H9 (cell line): Measurements from ENCODE around the gene AHI1. TPM values are rescaled to one million over a fixed set of nuclear protein-coding genes. Genes with fewer than 3 reads are reported as not detected.

Experiments
- DNase-seq: peaks from one replicate; pipeline ENCODE4 v3.0.0-alpha.2; 2017
- H2AFZ ChIP-seq: one replicate; pipeline ENCODE4 v1.6.1; 2013; ENCODE audit warnings: mild to moderate bottlenecking, low read length, control low read depth, moderate library complexity
- H2AK5ac ChIP-seq: 2 replicates; pipeline ENCODE4 v1.6.1; 2013; ENCODE audit warnings: low read length, control low read depth, mixed read lengths; ENCODE audit not compliant: insufficient read length
- H2BK120ac ChIP-seq: one replicate; pipeline ENCODE4 v1.6.1; 2013; ENCODE audit warnings: low read depth, mild to moderate bottlenecking, low read length, control low read depth, inconsistent platforms; ENCODE audit not compliant: poor library complexity, severe bottlenecking
- H2BK12ac ChIP-seq: 2 replicates; pipeline ENCODE4 v1.6.1; 2013; ENCODE audit warnings: low read length, control low read depth, mixed read lengths, low read depth; ENCODE audit not compliant: insufficient read length
- H2BK15ac ChIP-seq: 2 replicates; pipeline ENCODE4 v1.6.1; 2013; ENCODE audit warnings: low read depth, low read length, control low read depth
- H2BK20ac ChIP-seq: one replicate; pipeline ENCODE4 v1.6.1; 2013; ENCODE audit warnings: low read depth, mild to moderate bottlenecking, low read length, control low read depth, inconsistent platforms; ENCODE audit not compliant: poor library complexity, severe bottlenecking
- H2BK5ac ChIP-seq: 2 replicates; pipeline ENCODE4 v1.6.1; 2013; ENCODE audit warnings: low read length, control low read depth, mixed read lengths; ENCODE audit not compliant: insufficient read length
- H3K14ac ChIP-seq: 2 replicates; pipeline ENCODE4 v1.6.1; 2013; ENCODE audit warnings: low read length, control low read depth; ENCODE audit not compliant: insufficient read depth
- H3K18ac ChIP-seq: 2 replicates; pipeline ENCODE4 v1.6.1; 2013; ENCODE audit warnings: low read depth, mild to moderate bottlenecking, mixed read lengths, low read length, control low read depth; ENCODE audit not compliant: insufficient read length
- H3K23ac ChIP-seq: 2 replicates; pipeline ENCODE4 v1.6.1; 2013; ENCODE audit warnings: low read length, control low read depth, mixed read lengths, low read depth; ENCODE audit not compliant: insufficient read length
- H3K23me2 ChIP-seq: 2 replicates; pipeline ENCODE4 v1.6.1; 2013; ENCODE audit warnings: low read depth, mild to moderate bottlenecking, mixed read lengths, low read length, control low read depth; ENCODE audit not compliant: insufficient read length, poor library complexity, severe bottlenecking
- H3K27ac ChIP-seq: 2 replicates; pipeline ENCODE4 v1.5.1; 2013; ENCODE audit warnings: low read length, control low read depth, mixed read lengths, low read depth; ENCODE audit not compliant: insufficient read length
- H3K27me3 ChIP-seq: 2 replicates; pipeline ENCODE4 v1.6.1; 2013; ENCODE audit warnings: low read length, control low read depth, inconsistent platforms; ENCODE audit not compliant: insufficient read depth
- H3K4ac ChIP-seq: 2 replicates; pipeline ENCODE4 v1.6.1; 2013; ENCODE audit warnings: low read depth, mild to moderate bottlenecking, control low read depth, inconsistent platforms, low read length, moderate library complexity
- H3K4me1 ChIP-seq: 2 replicates; pipeline ENCODE4 v1.6.1; 2013; ENCODE audit warnings: low read length, control low read depth, inconsistent platforms; ENCODE audit not compliant: insufficient read depth
- H3K4me2 ChIP-seq: 2 replicates; pipeline ENCODE4 v1.6.1; 2013; ENCODE audit warnings: low read length, control low read depth, mixed read lengths; ENCODE audit not compliant: insufficient read length, insufficient read depth
- H3K56ac ChIP-seq: 2 replicates; pipeline ENCODE4 v1.6.1; 2013; ENCODE audit warnings: low read depth, mild to moderate bottlenecking, mixed read lengths, low read length, control low read depth; ENCODE audit not compliant: insufficient read length
- H3K79me1 ChIP-seq: 2 replicates; pipeline ENCODE4 v1.6.1; 2013; ENCODE audit warnings: low read depth, mild to moderate bottlenecking, moderate library complexity, low read length, control low read depth, inconsistent platforms; ENCODE audit not compliant: insufficient read depth, poor library complexity, severe bottlenecking
- H3K79me2 ChIP-seq: 2 replicates; pipeline ENCODE4 v1.6.1; 2013; ENCODE audit warnings: low read length, control low read depth, inconsistent platforms; ENCODE audit not compliant: insufficient read depth
- H3K9ac ChIP-seq: 2 replicates; pipeline ENCODE4 v1.6.1; 2013; ENCODE audit warnings: low read length, control low read depth, mixed read lengths; ENCODE audit not compliant: insufficient read length; ENCODE audit errors: extremely low read depth
- H3K9me3 ChIP-seq: one replicate; pipeline ENCODE4 v1.6.1; 2013; ENCODE audit warnings: low read depth, low read length, inconsistent platforms; ENCODE audit not compliant: control insufficient read depth
- H3T11ph ChIP-seq: one replicate; pipeline ENCODE4 v1.6.1; 2013; ENCODE audit warnings: mild to moderate bottlenecking, low read length, control low read depth, inconsistent platforms
- H4K20me1 ChIP-seq: one replicate; pipeline ENCODE4 v1.6.1; 2013; ENCODE audit not compliant: control insufficient read depth, insufficient read length, insufficient read depth
- H4K5ac ChIP-seq: 2 replicates; pipeline ENCODE4 v1.6.1; 2013; ENCODE audit warnings: low read depth, mild to moderate bottlenecking, mixed read lengths, low read length, control low read depth; ENCODE audit not compliant: insufficient read length
- H4K8ac ChIP-seq: replicated peaks from 2 replicates; pipeline ENCODE4 v1.6.1; 2013; ENCODE audit warnings: low read length, control low read depth, mixed read lengths, low read depth; ENCODE audit not compliant: insufficient read length
- H4K91ac ChIP-seq: 2 replicates; pipeline ENCODE4 v1.6.1; 2013; ENCODE audit warnings: low read depth, mild to moderate bottlenecking, moderate library complexity, mixed read lengths, low read length, control low read depth; ENCODE audit not compliant: insufficient read length
- H3K27ac Mint-ChIP-seq, 3 experiments: 2 replicates in 2 of 3; 3 replicates in 1 of 3; pipeline ENCODE4 v1.8.0; 2020 to 2021; ENCODE audit warnings: mixed read lengths in 3 of 3, mild to moderate bottlenecking in 1 of 3, moderate library complexity in 1 of 3
- H3K27me3 Mint-ChIP-seq: 2 replicates; pipeline ENCODE4 v1.8.0; 2021; ENCODE audit warnings: low read depth, mild to moderate bottlenecking, moderate library complexity, mixed read lengths
- H3K36me3 Mint-ChIP-seq, 3 experiments: 2 replicates in 2 of 3; 3 replicates in 1 of 3; pipeline ENCODE4 v1.8.0; 2020 to 2021; ENCODE audit warnings: low read depth in 3 of 3, mixed read lengths in 3 of 3; ENCODE audit not compliant: insufficient read depth in 1 of 3
- H3K4me1 Mint-ChIP-seq, 2 experiments: 2 replicates each; pipeline ENCODE4 v1.8.0; 2020; ENCODE audit warnings: mixed read lengths in 2 of 2
- H3K4me3 Mint-ChIP-seq, 2 experiments: 2 replicates in 1 of 2; 3 replicates in 1 of 2; pipeline ENCODE4 v1.8.0; 2020 to 2021; ENCODE audit warnings: mild to moderate bottlenecking in 2 of 2, mixed read lengths in 2 of 2, moderate library complexity in 1 of 2
- H3K9me3 Mint-ChIP-seq, 2 experiments: 2 replicates in 1 of 2; 3 replicates in 1 of 2; pipeline ENCODE4 v1.8.0; 2020; ENCODE audit warnings: mild to moderate bottlenecking in 2 of 2, mixed read lengths in 2 of 2, moderate library complexity in 1 of 2
- WGBS: extraction: QIAGEN DNeasy Blood & Tissue Kit; methylation state at CpG from one replicate; pipeline ENCODE4 v1.1.7; 2013; ENCODE audit warnings: missing lambda C conversion rate, low lambda C conversion rate, mixed read lengths; ENCODE audit not compliant: insufficient read length; ENCODE audit errors: extremely low coverage; 5-methylcytosine and 5-hydroxymethylcytosine counted together
- total RNA-seq: library from RNA; stranded (reverse); gene quantifications from 2 replicates; pipeline ENCODE4 v1.2.1, GENCODE V29; 2021
- TF ChIP-seq, protein P1 (sequence below): fragments of 200-600 bp; sonication (generic); conservative IDR thresholded peaks from 3 replicates; pipeline ENCODE4 v1.8.0; 2021; ENCODE audit warnings: antibody characterized with exemption, mild to moderate bottlenecking

Gene AHI1
- total RNA-seq, 1 experiment from 2014 or later: 9.9 TPM

DNA sequence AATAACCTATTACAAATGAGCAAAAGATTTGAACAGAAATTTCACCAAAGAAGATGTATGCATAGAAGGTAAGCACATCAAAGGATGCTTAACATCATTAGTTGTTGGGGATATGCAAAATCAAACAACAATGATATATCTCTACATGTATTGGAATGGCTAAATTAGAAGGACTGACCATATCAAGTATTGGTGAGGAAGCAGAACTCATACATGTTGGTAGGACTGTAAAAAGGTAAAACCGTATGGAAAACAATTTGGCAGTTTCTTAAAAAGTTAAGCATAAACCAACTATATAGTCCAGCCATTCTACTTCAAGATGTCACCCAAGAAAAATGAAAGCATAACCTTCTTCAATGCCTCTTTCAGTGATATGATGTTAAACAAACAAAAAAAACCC, 202.5 kb downstream of the AHI1 start:
- Mint-ChIP-seq H3K27me3 (no peaks in the 10 kb centered on the region), H3K36me3 (0 out of 7 replicates have a peak, but pooled peaks cover 0 to 4% (median 0%) of the 10 kb centered on the region in 3 experiments), H3K4me3 (no peak overlapping the region), H3K27ac (no peak overlapping the region; a peak in 1 of 7 replicates), H3K4me1 (peaks cover 4 to 6% of the 10 kb centered on the region in 2 experiments; a peak in 3 of 4 replicates), H3K9me3 (no peaks in the 10 kb centered on the region)
- no CpG with 5 or more reads among the region's 1 CpG for WGBS
- Histone ChIP-seq H2BK15ac (no peak overlapping the region), H2BK20ac (no peak overlapping the region), H2BK120ac (no peak overlapping the region), H3K4me2 (no peak overlapping the region), H3K79me2 (no peaks in the 10 kb centered on the region), H4K8ac (no peak overlapping the region), H3K18ac (no peak overlapping the region), H3T11ph (no peak overlapping the region), H2AK5ac (no peak overlapping the region), H2BK12ac (no peak overlapping the region), H3K9me3 (no peaks in the 10 kb centered on the region), H3K56ac (no peak overlapping the region), H4K5ac (no peak overlapping the region), H3K23ac (no peak overlapping the region), H2AFZ (no peak overlapping the region), H2BK5ac (no peak overlapping the region), H3K27ac (no peak overlapping the region), H3K4me1 (no peaks in the 10 kb centered on the region), H3K4ac (no peak overlapping the region), H3K9ac (no peak overlapping the region), H3K23me2 (no peaks in the 10 kb centered on the region), H3K27me3 (no peaks in the 10 kb centered on the region), H4K20me1 (no peaks in the 10 kb centered on the region), H3K14ac (no peak overlapping the region), H3K79me1 (no peaks in the 10 kb centered on the region), H4K91ac (no peak overlapping the region)
- no peak for DNase-seq
- TF ChIP-seq, protein P1, sequence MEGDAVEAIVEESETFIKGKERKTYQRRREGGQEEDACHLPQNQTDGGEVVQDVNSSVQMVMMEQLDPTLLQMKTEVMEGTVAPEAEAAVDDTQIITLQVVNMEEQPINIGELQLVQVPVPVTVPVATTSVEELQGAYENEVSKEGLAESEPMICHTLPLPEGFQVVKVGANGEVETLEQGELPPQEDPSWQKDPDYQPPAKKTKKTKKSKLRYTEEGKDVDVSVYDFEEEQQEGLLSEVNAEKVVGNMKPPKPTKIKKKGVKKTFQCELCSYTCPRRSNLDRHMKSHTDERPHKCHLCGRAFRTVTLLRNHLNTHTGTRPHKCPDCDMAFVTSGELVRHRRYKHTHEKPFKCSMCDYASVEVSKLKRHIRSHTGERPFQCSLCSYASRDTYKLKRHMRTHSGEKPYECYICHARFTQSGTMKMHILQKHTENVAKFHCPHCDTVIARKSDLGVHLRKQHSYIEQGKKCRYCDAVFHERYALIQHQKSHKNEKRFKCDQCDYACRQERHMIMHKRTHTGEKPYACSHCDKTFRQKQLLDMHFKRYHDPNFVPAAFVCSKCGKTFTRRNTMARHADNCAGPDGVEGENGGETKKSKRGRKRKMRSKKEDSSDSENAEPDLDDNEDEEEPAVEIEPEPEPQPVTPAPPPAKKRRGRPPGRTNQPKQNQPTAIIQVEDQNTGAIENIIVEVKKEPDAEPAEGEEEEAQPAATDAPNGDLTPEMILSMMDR: no peak
